Osteocyte (in vitro differentiated cells): ENCODE results near the gene IL36RN. TPM values are rescaled to one million over a fixed set of nuclear protein-coding genes. Genes with fewer than 3 reads are reported as not detected.

Experiments
- DNase-seq: peaks from one replicate; pipeline ENCODE4 v3.0.0; 2021; ENCODE audit warnings: mixed read lengths; ENCODE audit not compliant: unreplicated experiment; ENCODE audit errors: extremely low spot score
- H3K27ac Mint-ChIP-seq: one replicate; pipeline ENCODE4 v1.8.0; 2021; ENCODE audit warnings: mild to moderate bottlenecking, mixed read lengths; ENCODE audit not compliant: unreplicated experiment
- H3K27me3 Mint-ChIP-seq: one replicate; pipeline ENCODE4 v1.8.0; 2021; ENCODE audit warnings: mixed read lengths; ENCODE audit not compliant: unreplicated experiment
- H3K36me3 Mint-ChIP-seq: one replicate; pipeline ENCODE4 v1.8.0; 2021; ENCODE audit warnings: mixed read lengths; ENCODE audit not compliant: unreplicated experiment
- H3K4me1 Mint-ChIP-seq: one replicate; pipeline ENCODE4 v1.8.0; 2021; ENCODE audit warnings: mixed read lengths; ENCODE audit not compliant: unreplicated experiment
- H3K4me3 Mint-ChIP-seq: one replicate; pipeline ENCODE4 v1.8.0; 2021; ENCODE audit warnings: mild to moderate bottlenecking, moderate library complexity, mixed read lengths; ENCODE audit not compliant: unreplicated experiment
- H3K9me3 Mint-ChIP-seq: one replicate; pipeline ENCODE4 v1.8.0; 2021; ENCODE audit warnings: mixed read lengths; ENCODE audit not compliant: unreplicated experiment
- CTCF ChIP-seq: fragments of 200-600 bp; sonication (generic); IDR thresholded peaks from 2 replicates; pipeline ENCODE4 v1.5.0; 2021; ENCODE audit warnings: antibody characterized with exemption, mild to moderate bottlenecking, moderate library complexity
- total RNA-seq: library from RNA; stranded (reverse); gene quantifications from 2 replicates; pipeline ENCODE4 v1.2.1, GENCODE V29; 2021

IL36RN gene
- total RNA-seq, 1 donor from 2014 or later: not detected

DNA sequence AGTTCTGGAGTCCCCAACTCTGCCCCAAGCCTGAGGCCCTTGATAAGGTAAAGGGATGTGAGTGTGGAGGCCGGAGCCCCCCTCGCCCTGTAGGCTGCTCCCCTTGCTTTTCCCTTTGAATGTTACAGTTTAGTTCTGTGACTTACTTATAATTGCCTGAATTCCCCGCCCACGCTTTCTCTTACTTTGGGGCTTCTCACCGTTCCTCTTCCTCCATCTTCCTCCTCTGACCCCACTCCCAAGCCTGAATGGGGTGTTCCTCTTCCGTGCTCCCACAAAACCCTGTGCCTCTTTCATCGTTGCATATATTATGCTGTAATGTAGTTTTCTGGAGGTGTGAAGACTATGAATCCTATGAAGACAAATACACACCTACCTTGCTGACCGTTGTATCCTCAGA is 53.4 kb downstream of the IL36RN start:
- Mint-ChIP-seq H3K9me3 (no peaks in the 10 kb centered on the region), H3K4me1 (no peaks in the 10 kb centered on the region), H3K36me3 (no peaks in the 10 kb centered on the region), H3K27ac (no peak overlapping the region), H3K4me3 (no peak overlapping the region), H3K27me3 (peaks cover 25% of the 10 kb centered on the region)
- no peak for TF ChIP-seq CTCF
- no peak for DNase-seq

- DNase-seq: no peak
- Mint-ChIP-seq H3K4me3 (no peak overlapping the region), H3K27ac (no peak overlapping the region), H3K4me1 (no peaks in the 10 kb centered on the region), H3K9me3 (no peaks in the 10 kb centered on the region), H3K36me3 (no peaks in the 10 kb centered on the region), H3K27me3 (peaks cover 25% of the 10 kb centered on the region)
- TF ChIP-seq CTCF: no peak
Observed at GRCh38 chr2:113112871-113113270, 53.9 kb downstream of the IL36RN start.

DNA sequence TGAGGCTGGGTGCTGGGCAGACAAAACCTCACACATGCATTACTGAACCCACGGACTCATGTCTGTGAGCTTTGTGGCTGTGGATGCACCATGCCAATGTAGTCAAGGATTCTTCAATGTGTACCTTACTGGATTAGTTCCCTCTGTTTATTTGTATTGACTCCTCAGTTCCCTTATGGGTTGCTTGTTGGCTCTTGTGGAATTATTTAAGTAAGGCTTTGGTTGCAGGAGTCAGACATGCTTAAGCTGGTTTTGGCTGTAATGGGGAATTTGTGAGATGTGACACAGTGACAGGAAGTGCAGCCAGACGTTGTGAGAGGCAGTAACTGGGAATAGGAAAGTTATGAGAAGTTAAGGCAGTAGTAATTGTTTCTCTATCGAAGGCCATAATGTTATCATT is 54.8 kb downstream of the IL36RN start:
- H3K36me3 Mint-ChIP-seq: no peaks in the 10 kb centered on the region
- H3K4me1 Mint-ChIP-seq: no peaks in the 10 kb centered on the region
- no peak overlapping the region for H3K27ac Mint-ChIP-seq
- H3K4me3 Mint-ChIP-seq: no peak overlapping the region
- peaks cover 24% of the 10 kb centered on the region for H3K27me3 Mint-ChIP-seq
- no peak for TF ChIP-seq CTCF
- no peak for DNase-seq
- H3K9me3 Mint-ChIP-seq: no peaks in the 10 kb centered on the region

Other genes starting within 250 kb of the IL36RN start
- not detected in 2 replicates for gene IL1B, start 222.4 kb upstream of the IL36RN start, total RNA-seq
- gene IL37, start 148.0 kb upstream of the IL36RN start, total RNA-seq: not detected in 2 replicates
- not detected in 2 replicates for gene IL36G, start 81.2 kb upstream of the IL36RN start, total RNA-seq
- gene IL36A, start 53.7 kb upstream of the IL36RN start, total RNA-seq: not detected in 2 replicates
- not detected in 2 replicates for gene IL36B, start 6.3 kb upstream of the IL36RN start, total RNA-seq
- not detected in 2 replicates for gene IL1F10, start 8.8 kb downstream of the IL36RN start, total RNA-seq
- not detected in 2 replicates for gene IL1RN, start 68.4 kb downstream of the IL36RN start, total RNA-seq
- 6.3 and 8.9 TPM in 2 replicates for gene PSD4, start 114.8 kb downstream of the IL36RN start, total RNA-seq
- not detected in 2 replicates for gene PAX8, start 219.7 kb downstream of the IL36RN start, total RNA-seq